Ovary (tissue), 10 donors: ENCODE measurements around the gene CHMP6. TPM values are rescaled to one million over a fixed set of nuclear protein-coding genes. Genes with fewer than 3 reads are reported as not detected.

ENCODE experiments used
- DNase-seq, 5 donors: peaks; one replicate each; pipeline ENCODE4 v3.0.0-alpha.2; 2019 to 2020
- H3K27ac ChIP-seq, 2 donors: fragments of 200-600 bp; one replicate each; pipeline versions ENCODE4 v1.5.1 to v1.8.0; 2019 to 2022
- H3K27me3 ChIP-seq: fragments of 200-600 bp; one replicate; pipeline ENCODE4 v1.8.0; 2022
- H3K36me3 ChIP-seq: fragments of 200-600 bp; sonication (generic); one replicate; pipeline ENCODE4 v1.5.1; 2019
- H3K4me1 ChIP-seq: one replicate; pipeline ENCODE4 v1.8.1; 2013; ENCODE audit warnings: mild to moderate bottlenecking, moderate library complexity; ENCODE audit not compliant: insufficient read depth
- H3K4me3 ChIP-seq: fragments of 200-600 bp; sonication (generic); one replicate; pipeline ENCODE4 v1.5.1; 2017
- H3K9me3 ChIP-seq, 2 donors: fragments of 200-600 bp in 1 of 2; sonication (generic) in 1 of 2; one replicate each; pipeline versions ENCODE4 v1.5.1 to v1.8.1; 2013 to 2019; ENCODE audit warnings: mild to moderate bottlenecking in 1 of 2, moderate library complexity in 1 of 2
- EP300 ChIP-seq: sonication (generic); formaldehyde crosslinking; IDR thresholded peaks from one replicate; pipeline ENCODE4 v1.6.1; 2017; ENCODE audit warnings: antibody characterized with exemption
- POLR2A ChIP-seq: fragments of 450-650 bp; IDR thresholded peaks from one replicate; pipeline ENCODE4 v1.6.1; 2017; ENCODE audit warnings: antibody characterized with exemption, mild to moderate bottlenecking, moderate library complexity
- WGBS, 3 donors: extraction: QIAGEN DNeasy Blood & Tissue Kit in 1 of 3; methylation state at CpG; one replicate each; pipeline versions ENCODE4 v1.1.5 to v1.1.7; 2013 to 2017; 5-methylcytosine and 5-hydroxymethylcytosine counted together
- intact Hi-C, 4 donors: fragments of 100-400 bp; cut with DNase I; formaldehyde crosslinking; loops; one replicate each; pipeline versions ENCODE4 v1.11.0 to v1.15.1; 2022 to 2023
- long read RNA-seq, 3 donors: library from polyadenylated mRNA in 2 of 3; unstranded in 2 of 3; transcript quantifications; one replicate each; pipeline ENCODE4 v2.0.0 and lab custom pipeline, GENCODE V29; 2021 to 2026
- polyA plus RNA-seq, 2 donors: library from polyadenylated mRNA; stranded (reverse); fragments of 200-250 nt in 1 of 2; fragments of 350-450 nt in 1 of 2; fragmentation: Illumina TruSeq in 1 of 2; extraction: RNeasy Lipid Tissue Mini Kit (QIAGEN cat#74804) in 1 of 2; gene quantifications; one replicate each; pipeline ENCODE4 v1.2.3, GENCODE V29; 2013 to 2014
- total RNA-seq, 7 donors: library from RNA; depleted of rRNA in 2 of 7; stranded (reverse); fragments of >200 nt in 2 of 7; fragmentation: NEBNext Ultra II Directional in 3 of 7; extraction: Animal tissue kit (Norgen Biotek cat#: 25700) in 3 of 7; gene quantifications; one replicate each; pipeline versions ENCODE4 v1.1.0 to v1.2.4, GENCODE V29; 2016 to 2023
- TF ChIP-seq, protein P1 (sequence below), 3 donors: fragments of 450-650 bp in 2 of 3; fragments of 200-600 bp in 1 of 3; IDR thresholded peaks; one replicate each; pipeline versions ENCODE4 v1.5.1 to v1.8.0; 2016 to 2022; ENCODE audit warnings: antibody characterized with exemption in 3 of 3, mild to moderate bottlenecking in 1 of 3
- donor health status: DM: no; HTN: no; CAD: no; lungs with moderate emphysema.
- donor health status: DM: no; HTN: no; CAD: no.
- donor health status: Bipolar disorder and iron deficiency.
- donor health status: DM: yes; HTN: yes; CAD: no.
- donor health status: DM: no; HTN: no; CAD: no.
- donor health status: DM: yes; HTN: yes; CAD: no.

Gene CHMP6
- total RNA-seq (10 to 100 TPM; 18.5 to 29.7 (median 26.5) TPM), polyA plus RNA-seq (10 to 100 TPM; 25.6 to 27.5 TPM)
- long read RNA-seq, donor 1, transcript CHMP6-201 (8 exons, 1,664 nt): major isoform, 290 of 317 reads
- long read RNA-seq, donor 1, partial matches to known transcripts: 14 of 317 reads
- long read RNA-seq, donor 1, other reads (novel, unspliced or antisense): 13 of 317 reads
- long read RNA-seq, donor 2, transcript CHMP6-201 (8 exons, 1,664 nt): major isoform, 14 of 14 reads
- long read RNA-seq, donor 2, partial matches to known transcripts: 0 of 14 reads
- long read RNA-seq, donor 2, other reads (novel, unspliced or antisense): 0 of 14 reads
- long read RNA-seq, donor 3, transcript CHMP6-201 (8 exons, 1,664 nt): major isoform, 79 of 87 reads
- long read RNA-seq, donor 3, partial matches to known transcripts: 4 of 87 reads
- long read RNA-seq, donor 3, other reads (novel, unspliced or antisense): 4 of 87 reads

DNA sequence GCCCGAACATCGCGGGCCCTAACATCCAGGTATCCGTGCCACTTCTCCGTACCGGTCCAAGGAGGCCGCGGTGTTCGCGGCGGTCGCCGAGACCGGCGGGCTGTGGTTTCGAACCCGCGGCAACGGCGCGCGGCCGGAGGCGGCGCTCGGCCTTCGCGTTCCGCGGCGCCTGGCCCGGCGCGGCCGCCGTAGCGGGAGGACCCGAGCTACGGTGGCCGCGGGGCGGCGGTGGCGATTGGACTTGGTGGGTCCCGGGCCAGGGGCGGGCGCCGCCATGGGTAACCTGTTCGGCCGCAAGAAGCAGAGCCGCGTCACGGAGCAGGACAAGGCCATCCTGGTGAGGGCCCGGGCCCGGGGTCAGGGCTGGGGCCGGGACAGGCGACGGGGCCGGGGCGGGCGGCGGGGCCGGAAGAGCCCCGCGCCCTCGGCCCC is at the start of gene CHMP6:
Gene CHMP6, plus strand, starts transcription at position 197 of the 432 bp plus-strand sequence. Its CDS starts 78 bp downstream, at position 275.
- peak; percentile 71 to 88 (median 82) for DNase-seq
- peak within 1 kb of the TSS; percentile 67 to 85 for H3K27ac ChIP-seq
- peak within 1 kb of the TSS; percentile 84 for H3K4me3 ChIP-seq
- no peaks in the 10 kb centered on the region for H3K27me3 ChIP-seq
- H3K36me3 ChIP-seq: no peaks in the 10 kb centered on the region
- H3K9me3 ChIP-seq: no peaks in the 10 kb centered on the region
- H3K4me1 ChIP-seq: peaks cover 6% of the 10 kb centered on the region
- WGBS, 3 donors: 0 to 1% (median 0%) methylated on average over 56 to 66 of the region's 66 CpGs
- intact Hi-C loops: loop anchor here (2.0 to 10.0 kb wide), 6 partner anchors 46 to 243 kb away; partner anchors contain the start of genes BAIAP2 (in 1 of the 4), NDUFAF8 (in 1 of the 4) and TEPSIN (in 1 of the 4)
- TF ChIP-seq, protein P1, sequence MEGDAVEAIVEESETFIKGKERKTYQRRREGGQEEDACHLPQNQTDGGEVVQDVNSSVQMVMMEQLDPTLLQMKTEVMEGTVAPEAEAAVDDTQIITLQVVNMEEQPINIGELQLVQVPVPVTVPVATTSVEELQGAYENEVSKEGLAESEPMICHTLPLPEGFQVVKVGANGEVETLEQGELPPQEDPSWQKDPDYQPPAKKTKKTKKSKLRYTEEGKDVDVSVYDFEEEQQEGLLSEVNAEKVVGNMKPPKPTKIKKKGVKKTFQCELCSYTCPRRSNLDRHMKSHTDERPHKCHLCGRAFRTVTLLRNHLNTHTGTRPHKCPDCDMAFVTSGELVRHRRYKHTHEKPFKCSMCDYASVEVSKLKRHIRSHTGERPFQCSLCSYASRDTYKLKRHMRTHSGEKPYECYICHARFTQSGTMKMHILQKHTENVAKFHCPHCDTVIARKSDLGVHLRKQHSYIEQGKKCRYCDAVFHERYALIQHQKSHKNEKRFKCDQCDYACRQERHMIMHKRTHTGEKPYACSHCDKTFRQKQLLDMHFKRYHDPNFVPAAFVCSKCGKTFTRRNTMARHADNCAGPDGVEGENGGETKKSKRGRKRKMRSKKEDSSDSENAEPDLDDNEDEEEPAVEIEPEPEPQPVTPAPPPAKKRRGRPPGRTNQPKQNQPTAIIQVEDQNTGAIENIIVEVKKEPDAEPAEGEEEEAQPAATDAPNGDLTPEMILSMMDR (IDR thresholded peaks at IDR 0.05): peak in 2 of 3 donors; percentile 78 to 83
- no peak for TF ChIP-seq EP300

DNA sequence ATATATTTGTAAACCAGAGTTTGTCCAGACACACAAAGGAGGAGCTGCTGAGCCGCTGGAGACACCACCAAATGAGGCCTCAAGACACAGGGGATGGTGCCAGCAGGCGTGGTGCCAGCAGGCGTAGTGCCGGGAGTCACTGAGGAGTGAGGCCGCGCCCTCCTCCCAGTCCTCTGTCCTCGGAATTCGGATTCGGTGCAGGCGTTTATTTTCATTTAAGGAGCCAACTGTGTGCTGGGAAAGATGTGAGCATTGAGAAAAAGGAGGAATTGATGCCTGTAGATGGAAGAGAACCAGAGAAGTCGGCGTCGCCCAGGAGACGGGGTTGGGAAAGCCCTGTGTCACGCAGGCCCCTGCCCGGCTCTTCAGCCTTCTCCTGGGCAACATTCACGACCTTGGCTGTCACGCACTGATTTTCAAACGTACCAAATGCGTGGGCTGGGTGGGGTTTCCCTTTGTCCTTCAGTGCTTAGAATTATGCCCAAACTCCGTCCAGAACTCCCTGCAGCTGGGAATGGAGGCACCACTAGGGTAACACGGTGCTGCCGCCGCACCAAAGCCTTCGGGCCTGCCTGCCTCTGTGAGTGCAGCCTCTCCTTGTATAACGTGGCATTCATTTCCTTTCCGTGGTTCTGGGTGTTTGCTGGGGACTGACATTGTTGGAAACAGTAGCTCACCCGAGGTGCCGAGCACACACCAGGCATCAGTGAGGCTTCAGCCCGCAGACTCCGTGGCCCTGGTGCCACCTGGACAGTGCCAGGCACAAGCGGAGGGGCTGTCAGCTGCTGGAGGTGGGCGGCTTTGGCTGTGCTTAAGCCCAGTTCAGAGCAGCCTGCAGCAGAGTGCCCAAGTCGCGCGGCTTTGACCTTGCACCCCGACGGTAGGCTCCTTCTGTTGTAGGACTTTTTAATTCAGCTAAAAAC is 49.0 kb upstream of the CHMP6 start:
- Histone ChIP-seq H3K4me1 (peaks cover 13% of the 10 kb centered on the region), H3K36me3 (no peaks in the 10 kb centered on the region), H3K27me3 (no peaks in the 10 kb centered on the region), H3K9me3 (no peaks in the 10 kb centered on the region), H3K4me3 (no peak overlapping the region), H3K27ac (peak overlapping the region in 1 of 2 donors; percentile 65)
- TF ChIP-seq EP300: no peak
- TF ChIP-seq, protein P1 (IDR thresholded peaks at IDR 0.05): no peak
- no peak for TF ChIP-seq POLR2A
- DNase-seq: peak; percentile 97 to 98 (median 98)
- intact Hi-C loops: no loop called here
- 26 to 28% (median 27%) methylated on average over 38 of the region's 38 CpGs for WGBS, 3 donors

DNA sequence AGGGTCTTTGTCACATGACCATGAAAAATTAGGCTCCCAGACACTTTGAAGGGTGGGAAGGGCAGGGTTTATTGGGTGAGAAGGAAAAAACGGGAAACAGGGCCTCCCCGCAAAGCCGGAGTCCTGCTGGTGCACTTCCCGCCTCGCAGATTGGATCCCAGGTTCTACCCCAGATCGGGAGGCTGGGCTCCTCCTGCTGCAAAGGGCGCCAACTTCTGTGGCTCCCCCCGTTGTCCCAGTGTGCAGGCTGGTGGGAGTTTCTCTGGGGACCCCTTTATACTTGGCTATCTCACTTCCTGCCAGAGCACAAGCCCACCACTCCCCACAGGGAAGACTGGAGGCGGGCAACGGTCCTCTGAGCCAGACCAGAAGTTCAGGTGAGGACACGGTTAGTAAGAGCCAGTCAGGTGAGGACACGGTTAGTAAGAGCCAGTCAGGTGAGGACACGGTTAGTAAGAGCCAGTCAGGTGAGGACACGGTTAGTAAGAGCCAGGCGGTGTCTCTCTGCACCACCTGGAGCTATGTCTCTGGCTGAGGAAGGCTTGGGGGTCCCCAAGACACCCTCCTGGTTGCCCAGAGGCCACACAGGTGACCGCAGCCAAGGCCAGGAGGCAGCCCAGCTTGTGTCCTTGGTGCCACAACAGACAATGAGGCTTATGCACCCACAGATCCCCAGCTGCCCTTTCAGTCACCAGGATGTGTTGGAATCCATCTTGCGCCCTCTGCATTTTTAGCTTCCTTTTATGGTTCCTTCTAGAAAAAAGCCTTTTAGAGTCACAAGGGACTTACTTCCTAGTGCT is 48.1 kb upstream of the CHMP6 start:
- Histone ChIP-seq H3K27ac (peak overlapping the region in 1 of 2 donors; percentile 65), H3K4me1 (peaks cover 13% of the 10 kb centered on the region), H3K9me3 (no peaks in the 10 kb centered on the region), H3K4me3 (no peak overlapping the region), H3K36me3 (no peaks in the 10 kb centered on the region), H3K27me3 (no peaks in the 10 kb centered on the region)
- intact Hi-C loops: no loop called here
- peak in 1 of 5 donors; percentile 34 for DNase-seq
- no peak for TF ChIP-seq POLR2A
- TF ChIP-seq, protein P1 (IDR thresholded peaks at IDR 0.05): no peak
- TF ChIP-seq EP300: no peak
- 91 to 96% (median 95%) methylated on average over 17 of the region's 17 CpGs for WGBS, 3 donors
